ENCODE measurements around the gene PSMC3IP.

GRCh38 chr17:42538482-42538881, 39.0 kb downstream of the PSMC3IP start:
- TF ChIP-seq YY1 (IDR thresholded peaks at IDR 0.05) = no peak
- no peak for TF ChIP-seq CTCF (IDR thresholded peaks at IDR 0.05; ENCODE audit: low read depth, low read length, missing input control)
- no peak for TF ChIP-seq RAD21 (IDR thresholded peaks at IDR 0.05)
- no peak for TF ChIP-seq EGR1 (IDR thresholded peaks at IDR 0.05; ENCODE audit: low read depth in 2 of 2)
- TF ChIP-seq TAF1 (conservative IDR thresholded peaks at IDR 0.05) = no peak
- no peak for TF ChIP-seq SP1 (IDR thresholded peaks at IDR 0.05)
- TF ChIP-seq FOXA1 (IDR thresholded peaks at IDR 0.05) = no peak
- TF ChIP-seq REST (IDR thresholded peaks at IDR 0.05) = no peak
